HG03135 (cell line): ENCODE measurements around the gene ATP8A1.

Experiments used
- ATAC-seq: cut with Tn5 transposase; IDR thresholded peaks from one replicate; pipeline ENCODE4 v1.9.1; 2021; ENCODE audit warnings: mild to moderate bottlenecking, moderate library complexity; ENCODE audit not compliant: unreplicated experiment

The ATP8A1 gene

DNA sequence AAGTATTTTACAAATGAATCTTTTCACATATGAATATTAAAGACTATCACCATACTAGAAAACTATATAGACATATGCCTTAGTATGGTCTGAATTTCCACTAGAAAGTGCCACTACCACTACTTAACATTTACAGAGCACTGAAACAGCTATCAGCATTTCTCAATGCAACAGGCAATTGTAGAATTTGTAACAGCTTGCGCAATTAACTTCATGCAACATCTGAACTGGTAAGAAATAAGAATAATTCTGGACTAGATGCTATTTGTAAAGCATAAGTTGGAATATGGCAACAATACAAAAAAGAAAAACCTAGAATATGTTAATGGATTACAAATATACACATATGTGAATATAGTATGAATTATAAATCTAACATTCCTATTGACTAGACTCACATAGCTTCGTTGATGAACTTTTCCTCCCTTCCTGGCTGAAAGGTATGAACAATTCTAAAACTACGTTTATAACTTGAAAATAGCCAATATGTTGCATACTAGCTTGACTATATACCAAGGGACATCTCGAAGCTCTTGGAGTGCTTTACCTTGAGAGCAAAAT lies 82.0 kb downstream of the ATP8A1 start:
- ATAC-seq: no peak

DNA sequence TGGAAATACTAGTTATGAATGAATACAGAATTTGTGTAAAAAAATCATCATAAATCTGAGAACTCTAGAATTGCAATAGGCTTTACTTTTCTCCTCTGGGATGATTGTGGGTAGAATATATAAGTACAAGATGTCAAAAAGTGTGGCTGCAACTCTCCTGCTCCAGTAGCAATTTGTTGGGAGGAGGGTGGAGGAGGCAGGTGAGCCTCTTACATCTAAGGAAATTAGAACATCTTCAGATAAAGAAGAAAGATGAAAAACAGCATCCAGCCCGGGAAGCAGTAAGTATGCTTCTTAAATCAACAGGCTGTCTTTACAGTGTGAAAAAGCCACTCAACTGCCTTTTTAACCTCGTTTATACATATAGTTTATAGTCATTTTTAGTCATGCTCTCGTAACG lies 83.7 kb downstream of the ATP8A1 start:
- ATAC-seq: no peak

DNA sequence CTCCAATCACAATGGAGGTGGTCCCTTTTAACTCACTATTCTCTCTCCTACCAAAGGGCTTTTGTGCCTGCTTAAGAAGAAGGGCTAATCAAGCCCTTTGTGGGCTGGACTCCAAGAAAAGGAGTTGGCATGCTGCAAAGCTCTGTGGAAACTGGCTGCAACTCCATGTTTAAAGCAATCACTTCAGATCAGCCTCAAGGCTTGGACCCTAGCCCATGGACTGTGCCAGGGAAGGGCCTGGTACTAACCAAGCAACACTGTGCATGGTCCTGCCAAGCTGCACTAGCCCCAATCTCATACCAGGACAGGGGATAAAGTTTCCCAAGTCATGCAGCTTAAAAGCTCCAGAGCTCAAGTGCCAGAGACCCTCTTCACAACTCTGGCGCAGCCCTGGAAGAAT lies 86.7 kb downstream of the ATP8A1 start:
- no peak for ATAC-seq

DNA sequence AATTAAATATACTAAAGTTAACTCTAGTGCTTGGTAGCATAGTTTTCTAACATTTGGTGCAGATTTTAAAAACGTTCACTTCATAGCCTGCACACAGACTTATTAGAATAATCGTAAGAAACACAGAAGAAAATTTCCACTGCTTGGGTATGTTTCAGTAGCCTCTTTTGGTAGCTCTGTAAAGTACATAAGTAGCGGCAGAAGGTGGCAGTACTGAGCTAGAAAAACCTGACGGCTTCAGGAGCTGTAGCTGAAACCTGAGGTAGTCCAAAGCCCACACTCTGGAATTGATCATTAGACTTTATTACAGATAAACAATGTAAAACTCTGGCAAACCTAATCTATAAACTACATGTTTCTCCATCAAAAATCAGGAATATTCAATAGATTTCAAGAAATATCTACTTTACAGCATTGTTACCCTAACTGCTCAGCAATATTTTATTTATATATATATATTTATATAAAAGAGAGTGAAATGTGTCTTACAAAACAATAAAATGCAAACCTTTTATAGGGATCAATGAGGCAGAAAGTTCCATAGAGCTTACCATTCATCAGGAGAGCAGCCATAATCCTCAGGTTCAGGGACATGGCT lies 88.2 kb downstream of the ATP8A1 start:
- peak; percentile 92 for ATAC-seq

DNA sequence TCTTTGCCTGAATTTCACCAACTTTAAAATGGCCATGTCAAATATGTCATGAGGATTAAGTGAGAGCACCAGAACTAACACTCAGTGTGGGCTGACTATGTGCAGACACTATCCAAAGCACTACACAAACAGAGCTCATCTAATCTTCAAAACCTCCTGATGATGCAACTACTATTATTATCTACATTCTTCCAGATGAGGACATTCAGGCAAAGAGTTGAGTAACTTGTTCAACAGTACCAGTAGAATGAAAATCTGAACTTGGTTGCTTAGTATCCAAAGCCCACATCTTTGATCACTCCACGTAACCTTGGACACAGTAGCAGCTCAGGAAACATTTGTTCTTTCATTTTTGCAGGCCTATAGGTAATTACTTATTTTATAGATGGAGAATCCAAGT lies 90.1 kb downstream of the ATP8A1 start:
- no peak for ATAC-seq

DNA sequence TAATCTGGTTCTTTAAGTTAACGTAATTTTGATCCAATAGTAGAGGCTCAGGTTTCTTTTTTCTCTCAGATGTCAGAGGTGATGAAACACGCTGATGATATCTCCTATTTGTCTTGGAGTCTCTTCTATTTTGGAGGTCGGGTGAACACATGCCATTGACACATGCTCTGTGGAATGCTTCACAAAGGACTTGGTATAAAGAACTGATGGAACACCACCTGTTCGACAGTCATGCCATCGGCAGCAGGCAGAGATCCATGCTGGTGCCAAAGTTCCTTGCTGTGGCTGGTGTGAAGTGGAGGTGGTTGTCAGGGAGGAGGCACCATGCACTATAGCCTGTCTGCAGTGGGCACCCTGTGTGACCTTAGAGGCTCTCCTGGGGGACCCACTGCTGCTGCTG lies 94.9 kb downstream of the ATP8A1 start:
- no peak for ATAC-seq

DNA sequence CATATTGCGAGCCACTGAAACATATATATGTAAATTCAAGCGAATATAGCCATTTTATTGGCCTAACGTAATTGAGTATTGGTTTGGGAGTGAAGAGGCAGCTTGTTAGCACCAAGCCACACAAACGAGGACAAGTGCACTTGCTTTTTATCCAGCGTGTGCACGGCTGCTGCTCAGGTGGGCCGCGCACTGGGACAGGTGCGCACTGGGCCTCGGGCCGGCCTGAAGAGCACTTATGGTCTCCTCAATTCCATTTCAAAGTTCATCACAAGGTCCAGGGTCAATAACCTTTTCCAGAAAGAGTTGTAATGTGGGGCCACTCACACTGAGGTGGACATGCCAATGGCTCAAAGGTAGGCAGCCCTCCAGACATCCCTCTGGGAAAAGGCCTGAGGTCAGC lies 95.9 kb downstream of the ATP8A1 start:
- ATAC-seq: no peak

DNA sequence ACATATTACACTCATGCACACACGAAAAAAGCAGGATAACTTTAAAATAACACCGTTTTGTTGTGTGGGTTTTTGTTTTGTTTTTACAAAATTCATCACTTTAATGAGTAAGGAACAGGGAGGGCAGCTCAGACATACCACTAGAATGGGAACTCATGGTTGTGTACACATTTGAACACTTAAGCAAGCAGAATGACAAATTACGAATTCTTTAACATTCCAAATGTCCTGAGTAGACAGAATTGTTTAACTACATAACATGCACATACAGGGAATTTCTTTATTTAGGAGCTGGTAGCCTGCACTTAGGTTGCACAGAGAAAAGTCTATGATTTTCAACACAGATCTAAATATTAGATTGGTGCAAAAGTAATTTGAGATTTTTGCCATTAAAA lies 96.4 kb downstream of the ATP8A1 start:
- ATAC-seq: no peak

DNA sequence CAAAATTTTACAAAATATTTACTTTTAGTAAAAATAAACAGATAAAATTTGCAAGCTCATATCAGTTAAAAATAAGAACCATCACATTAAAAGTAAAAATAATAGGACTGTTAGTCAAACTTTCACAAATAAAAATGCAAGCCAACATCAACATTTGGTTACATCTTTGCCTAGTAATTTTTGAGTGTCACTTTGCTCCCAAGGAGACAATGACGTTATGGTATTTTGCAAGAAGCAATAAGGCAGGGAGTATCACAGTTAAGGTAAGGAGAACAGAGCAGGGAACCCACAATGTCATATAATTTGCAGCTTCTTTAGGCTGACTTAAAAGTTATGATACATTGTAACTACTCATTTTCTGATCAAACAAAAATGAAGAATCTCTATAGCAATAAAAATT lies 98.7 kb downstream of the ATP8A1 start:
- ATAC-seq: no peak

DNA sequence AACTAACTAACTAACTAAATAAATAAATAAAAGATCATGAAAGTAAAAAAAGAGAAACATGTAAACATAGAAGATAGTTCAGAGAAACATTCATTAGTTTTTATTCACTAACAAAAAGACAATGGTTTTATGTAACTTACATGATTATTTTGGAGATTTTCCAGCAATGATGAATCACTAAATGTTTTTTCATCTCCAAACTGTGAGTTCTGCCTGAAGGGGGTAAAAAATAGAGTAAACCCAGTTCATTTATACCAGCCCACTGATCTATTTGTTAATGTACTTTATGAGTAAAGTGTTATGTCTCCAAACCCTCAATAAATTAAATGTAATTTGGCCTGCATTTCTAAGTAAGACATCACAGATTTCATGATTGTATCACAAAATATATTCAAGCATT lies 101.1 kb downstream of the ATP8A1 start:
- ATAC-seq: no peak

DNA sequence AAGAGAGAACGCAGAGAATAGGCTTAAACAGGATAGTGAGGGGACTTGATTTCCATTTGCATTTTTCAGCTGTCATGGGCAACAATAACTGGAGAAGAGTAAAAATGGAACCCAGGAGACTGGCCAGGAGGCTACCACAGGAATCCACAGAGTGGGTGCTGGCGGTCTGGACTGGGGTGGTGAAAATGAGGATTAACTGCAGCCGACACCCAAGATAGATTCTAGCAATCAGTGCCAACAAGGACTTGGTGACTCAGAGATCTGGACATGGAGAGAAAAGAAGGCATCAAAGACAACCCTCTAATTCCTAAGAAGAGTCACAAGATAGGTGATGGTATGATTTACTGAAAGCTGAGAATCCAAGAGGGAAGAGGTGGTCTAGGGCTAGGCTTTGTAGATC lies 102.8 kb downstream of the ATP8A1 start:
- no peak for ATAC-seq

DNA sequence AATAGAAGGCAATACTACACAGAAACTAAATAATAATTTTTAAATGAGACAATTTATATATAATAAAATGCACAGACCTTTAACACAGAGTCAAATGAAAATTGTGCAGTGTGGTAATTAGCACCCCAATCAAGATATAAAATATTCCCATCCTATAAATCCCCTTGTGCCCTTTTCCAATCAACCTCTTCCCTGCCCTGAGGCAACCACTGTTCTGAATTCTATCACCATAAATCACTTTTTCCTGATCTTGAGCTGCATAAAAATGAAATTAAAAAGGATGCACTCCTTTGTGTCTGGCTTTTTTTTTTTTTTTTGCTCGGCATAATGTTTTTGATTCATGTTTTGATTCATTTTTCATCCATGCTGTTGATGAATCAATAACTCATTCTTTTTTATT lies 107.0 kb downstream of the ATP8A1 start:
- ATAC-seq: no peak

DNA sequence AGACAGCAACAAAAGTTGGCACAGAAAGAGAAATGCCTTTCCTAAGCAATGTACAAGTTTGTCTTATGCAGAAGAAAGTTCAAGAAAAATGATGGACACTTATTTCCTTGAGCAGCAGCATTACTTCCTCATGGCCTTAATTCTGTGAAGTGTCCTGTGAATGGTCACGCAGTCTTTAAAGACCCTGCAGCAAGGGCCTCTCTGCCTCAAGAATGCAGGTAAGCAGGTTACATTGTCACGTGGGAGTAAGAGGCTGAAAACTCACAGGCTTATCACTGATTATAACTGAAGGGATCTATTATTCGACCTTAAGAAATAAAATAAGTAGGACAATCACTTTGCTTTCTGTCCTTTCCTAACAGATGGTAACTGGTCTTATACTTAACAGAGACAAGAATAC lies 109.1 kb downstream of the ATP8A1 start:
- no peak for ATAC-seq

DNA sequence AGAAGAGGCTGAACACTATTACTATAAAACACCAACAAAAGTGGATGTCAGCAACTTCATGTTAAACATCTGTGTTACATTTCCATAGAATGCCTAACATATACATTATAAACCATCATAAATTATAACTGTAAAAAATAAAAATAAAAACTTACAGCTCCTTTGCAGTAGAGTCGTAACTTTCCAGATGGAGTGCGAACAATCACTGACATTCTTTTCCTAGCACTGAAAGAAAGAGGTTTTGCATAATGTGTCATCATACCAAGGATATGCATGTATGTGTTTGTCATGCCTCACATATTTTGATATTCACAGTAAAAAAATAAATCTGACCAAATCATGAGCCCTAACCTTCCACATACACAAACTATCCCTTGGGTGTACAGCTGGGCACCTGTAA lies 113.1 kb downstream of the ATP8A1 start:
- ATAC-seq: no peak

DNA sequence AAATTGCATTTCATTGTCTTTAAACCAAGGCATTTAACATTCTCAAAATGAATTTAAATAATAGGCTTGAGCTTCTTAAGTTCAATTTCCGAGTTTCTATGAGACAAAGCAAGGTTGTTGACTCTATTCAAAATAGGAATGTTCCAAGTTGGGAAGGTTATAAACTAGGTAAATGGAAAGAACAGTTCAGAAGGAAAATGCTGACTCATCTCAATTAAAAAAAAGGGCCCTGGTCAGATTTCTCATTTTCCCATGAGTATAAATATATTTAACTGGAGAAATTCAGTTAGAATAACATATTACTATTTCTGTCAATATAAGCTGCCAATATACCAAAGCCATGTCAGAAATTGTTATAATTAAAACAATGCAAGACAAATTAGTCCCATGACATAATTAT lies 113.8 kb downstream of the ATP8A1 start:
- ATAC-seq: no peak

DNA sequence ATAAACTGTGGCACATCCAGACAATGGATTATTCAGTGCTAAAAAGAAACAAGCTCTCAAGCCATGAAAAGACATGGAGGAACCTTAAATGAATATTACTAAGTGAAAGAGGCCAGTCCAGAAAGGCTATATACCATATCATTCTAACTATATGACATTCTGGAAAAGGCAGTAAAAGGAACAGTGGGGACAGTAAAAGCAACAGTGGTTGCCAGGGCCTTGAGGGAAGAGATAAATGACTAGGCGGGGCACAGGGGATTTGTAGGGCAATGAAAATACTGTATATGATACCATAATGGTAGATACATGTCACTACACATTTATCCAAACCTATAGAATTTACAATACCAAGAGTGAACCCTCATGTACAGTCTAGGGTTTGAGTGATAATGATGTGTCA lies 115.3 kb downstream of the ATP8A1 start:
- no peak for ATAC-seq

DNA sequence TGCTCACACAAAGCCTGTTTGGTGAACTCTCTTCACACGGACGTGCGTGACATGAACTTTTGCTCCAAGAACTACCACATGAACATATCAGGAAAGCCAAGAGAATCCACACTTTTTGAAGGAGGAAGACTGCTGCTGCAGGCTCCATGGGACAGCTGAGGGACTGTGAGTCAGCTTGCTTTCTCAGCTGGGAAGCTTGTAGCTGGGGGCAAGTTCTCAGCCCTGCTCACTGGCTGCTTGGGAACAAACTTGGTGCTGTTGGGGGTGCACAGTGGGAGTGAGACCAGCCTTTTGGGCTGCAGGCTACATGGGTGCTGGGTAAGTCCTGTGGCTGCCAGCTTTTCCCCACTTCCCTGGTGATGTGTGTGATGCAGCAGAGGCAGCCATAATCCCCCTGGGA lies 123.9 kb downstream of the ATP8A1 start:
- ATAC-seq: no peak

DNA sequence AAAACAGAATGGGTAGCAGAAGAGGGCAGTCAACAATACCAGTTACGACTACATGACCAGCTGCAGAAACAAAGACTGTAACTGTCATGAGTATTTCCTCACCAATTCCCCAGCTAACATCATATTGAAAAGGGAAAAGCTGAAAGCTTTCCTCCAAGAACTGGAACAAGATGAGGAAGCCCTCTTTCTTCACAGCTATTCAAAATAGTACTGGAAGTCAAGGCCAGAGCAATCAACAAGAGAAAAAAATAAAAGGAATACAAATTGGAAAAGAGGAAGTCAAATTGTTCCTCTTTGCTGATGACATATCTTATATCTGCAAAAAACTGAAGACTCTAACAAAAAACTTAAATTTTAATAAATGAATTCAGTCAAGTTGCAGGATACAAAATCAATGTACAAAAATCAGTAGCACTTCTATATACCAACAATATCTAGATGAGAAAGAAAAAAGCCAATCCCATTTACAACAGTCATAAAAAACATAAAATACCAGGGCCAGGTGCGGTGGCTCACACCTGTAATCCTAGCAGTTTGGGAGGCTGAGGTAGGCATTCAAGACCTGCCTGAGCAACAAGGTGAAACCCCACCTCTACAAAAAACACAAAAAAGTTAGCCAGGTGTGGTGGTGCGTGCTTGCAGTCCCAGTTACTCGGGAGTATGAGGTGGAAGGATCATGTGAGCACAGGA lies 125.4 kb downstream of the ATP8A1 start:
- no peak for ATAC-seq

DNA sequence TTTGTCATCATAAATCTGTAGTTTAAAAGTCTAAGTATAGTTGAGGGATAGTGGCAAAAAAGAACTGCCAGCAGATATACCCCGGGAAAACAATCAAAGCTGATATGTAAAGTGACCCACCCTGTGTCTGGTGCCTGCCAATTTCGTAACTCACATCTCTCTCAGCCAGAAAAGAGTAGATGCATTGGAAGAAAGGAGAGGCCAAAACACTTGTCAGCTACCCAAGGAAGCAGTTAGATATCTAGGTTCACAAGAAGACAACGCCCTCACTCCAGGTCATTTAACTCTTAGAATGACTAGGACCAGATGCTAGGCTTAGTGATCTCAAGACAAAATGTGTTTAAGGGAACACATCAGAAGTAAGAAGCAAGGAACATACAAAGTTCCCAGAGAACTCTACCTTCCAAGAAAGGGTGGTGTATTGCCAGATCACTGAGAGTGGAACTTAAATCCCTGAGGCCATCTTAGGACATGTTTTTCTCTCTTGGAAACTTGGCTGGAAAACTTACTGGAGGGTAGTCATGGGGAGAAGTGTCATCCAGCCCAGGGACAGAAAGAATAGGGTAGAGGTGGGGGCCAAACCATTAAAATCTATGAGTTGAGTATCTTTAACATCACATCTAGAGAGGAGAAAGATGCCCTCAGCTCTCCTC lies 133.7 kb downstream of the ATP8A1 start:
- no peak for ATAC-seq

DNA sequence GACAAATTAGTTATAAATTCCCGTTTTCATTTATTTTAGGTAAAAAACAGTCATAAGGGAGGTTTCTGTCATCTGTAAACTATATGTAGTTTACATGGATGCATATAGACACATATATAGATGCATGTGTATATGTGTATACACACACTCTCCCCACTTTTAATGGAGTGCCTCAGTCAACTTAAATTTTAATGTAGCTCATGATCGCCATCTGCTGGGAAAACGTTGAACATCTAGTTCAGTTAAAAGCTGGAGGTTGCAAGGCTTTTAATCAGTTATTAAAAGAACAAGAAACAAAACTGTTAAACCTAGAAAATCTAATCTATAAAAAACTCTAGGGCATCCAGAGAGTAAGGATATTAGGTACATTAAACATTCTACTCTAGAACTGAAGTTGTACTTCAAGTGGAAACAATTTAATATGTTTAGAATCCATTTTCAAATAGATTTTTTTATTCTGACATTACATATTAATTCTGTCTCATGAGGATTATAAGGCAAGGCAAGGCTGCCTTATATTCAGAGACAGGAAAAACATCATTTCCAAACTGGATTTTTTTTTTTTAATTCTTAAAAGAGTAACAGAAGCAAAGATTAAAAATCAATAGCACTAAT lies 137.0 kb downstream of the ATP8A1 start:
- ATAC-seq: no peak

DNA sequence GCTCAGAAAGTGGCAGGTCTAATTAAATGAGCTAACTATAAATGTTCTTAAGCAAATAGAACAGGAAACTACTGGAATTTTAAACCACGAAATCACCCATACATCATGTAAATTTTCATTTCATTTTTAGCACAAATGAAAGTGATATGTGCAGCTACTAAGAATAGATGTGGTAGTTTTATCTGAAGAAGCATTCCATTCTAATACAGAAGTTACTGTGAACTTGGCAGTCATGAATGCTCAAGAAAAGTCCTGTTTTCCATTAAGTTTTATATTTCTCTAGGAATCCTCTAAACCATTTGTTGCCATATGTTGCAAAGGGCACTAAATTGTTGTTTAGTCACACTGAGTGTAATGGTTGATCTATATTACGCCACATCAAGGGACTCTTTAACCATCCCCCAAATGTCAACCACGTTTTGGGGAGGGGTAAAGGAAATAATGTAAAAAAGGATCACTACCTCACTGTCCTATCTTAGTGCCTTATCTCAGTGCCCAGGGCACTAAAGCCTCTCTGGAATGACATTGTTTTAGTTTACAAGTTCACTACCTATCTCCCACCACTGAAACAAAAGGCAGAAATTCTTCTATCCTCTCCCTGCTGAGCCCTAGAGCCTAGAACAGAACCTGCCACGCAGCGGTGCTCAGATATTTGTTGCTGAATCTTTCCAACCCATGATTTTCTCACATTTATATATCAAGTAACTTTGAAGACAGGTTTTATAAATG lies 141.6 kb downstream of the ATP8A1 start:
- no peak for ATAC-seq
